HL-60 (cell line): Measurements from ENCODE around the gene RPL10A.

Experiments
- CTCF ChIP-seq: IDR thresholded peaks from one replicate; pipeline ENCODE4 v1.5.1; 2011; ENCODE audit warnings: low read length, control low read depth, inconsistent platforms; ENCODE audit not compliant: insufficient read depth
- POLR2AphosphoS5 ChIP-seq: IDR thresholded peaks from 2 replicates; pipeline ENCODE4 v1.6.1; 2012; ENCODE audit warnings: low read depth
- REST ChIP-seq: IDR thresholded peaks from 2 replicates; pipeline ENCODE4 v1.6.1; 2012; ENCODE audit warnings: low read depth; ENCODE audit not compliant: insufficient replicate concordance
- SPI1 ChIP-seq: IDR thresholded peaks from 2 replicates; pipeline ENCODE4 v1.6.1; 2012; ENCODE audit warnings: low read depth, mild to moderate bottlenecking, borderline replicate concordance

GRCh38 chr6:35435074-35435837, 32.9 kb upstream of the RPL10A start:
- TF ChIP-seq CTCF (no peak), SPI1 (no peak), REST (no peak), POLR2AphosphoS5 (no peak)
